GF-D8 (cell line): ENCODE measurements around the gene SLC17A9.
"Not testable (repeated sequence)": the region's sequence is repeated elsewhere in the genome, so short reads cannot be mapped to it uniquely, and the experiment has no call there.

Experiments
- DNase-seq: peaks from one replicate; lab custom pipeline; 2025; lab: John Stamatoyannopoulos, UW

The SLC17A9 gene

DNA sequence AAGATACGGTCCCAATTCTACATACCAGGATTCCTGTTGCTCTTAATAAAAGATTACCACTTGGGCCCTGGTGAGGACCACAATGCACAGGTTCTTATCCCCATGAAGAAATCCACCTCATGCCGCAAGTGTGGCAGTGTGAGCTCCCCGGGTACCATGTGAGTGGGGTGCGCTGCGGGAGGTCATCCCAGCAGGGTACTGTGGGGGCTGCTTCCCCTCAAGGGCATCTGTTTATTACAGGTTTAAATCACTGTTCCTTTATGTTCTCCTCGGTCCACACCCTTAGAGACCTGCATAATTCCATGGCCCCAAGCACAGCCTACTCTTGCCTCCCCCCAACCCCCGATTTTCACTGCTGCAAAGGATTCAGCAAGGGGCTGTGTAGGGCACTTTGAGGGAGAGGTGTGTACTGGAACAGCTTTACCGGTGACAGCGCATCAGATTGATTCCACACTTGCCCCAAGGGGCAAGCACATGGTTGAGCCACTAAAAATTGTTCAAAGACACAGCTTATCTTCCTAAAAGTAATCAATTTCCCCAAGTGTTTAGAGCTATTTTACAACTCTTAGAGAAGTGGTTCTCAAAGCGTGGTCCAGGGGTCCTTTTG lies 32.4 kb upstream of the SLC17A9 start:
- no peak for DNase-seq

GRCh38 chr20:62921119-62921687 lies 31.3 kb upstream of the SLC17A9 start:
- DNase-seq = no peak

DNA sequence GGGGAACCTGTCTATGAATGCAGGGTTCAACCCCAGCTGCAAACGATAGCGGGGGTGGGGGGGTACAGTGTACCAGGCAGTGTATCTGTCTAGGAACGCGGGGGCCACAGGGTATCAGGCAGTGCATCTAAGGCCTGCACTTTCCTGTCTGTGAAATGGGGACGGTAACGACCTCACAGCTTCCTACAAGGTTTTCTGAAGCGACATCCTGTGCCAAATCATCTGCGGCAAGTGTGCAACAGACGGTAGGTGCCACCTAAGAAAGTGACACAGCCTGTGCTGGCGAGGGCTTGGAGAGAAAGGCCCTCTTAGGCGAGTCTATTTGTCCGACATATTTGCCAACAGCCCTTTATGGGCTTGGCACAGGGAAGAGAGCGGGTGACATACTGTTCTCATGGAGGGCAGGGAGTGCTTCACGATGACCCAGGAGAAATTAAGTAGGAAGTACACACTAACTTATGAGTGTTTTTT lies 30.0 kb upstream of the SLC17A9 start:
- DNase-seq = no peak

DNA sequence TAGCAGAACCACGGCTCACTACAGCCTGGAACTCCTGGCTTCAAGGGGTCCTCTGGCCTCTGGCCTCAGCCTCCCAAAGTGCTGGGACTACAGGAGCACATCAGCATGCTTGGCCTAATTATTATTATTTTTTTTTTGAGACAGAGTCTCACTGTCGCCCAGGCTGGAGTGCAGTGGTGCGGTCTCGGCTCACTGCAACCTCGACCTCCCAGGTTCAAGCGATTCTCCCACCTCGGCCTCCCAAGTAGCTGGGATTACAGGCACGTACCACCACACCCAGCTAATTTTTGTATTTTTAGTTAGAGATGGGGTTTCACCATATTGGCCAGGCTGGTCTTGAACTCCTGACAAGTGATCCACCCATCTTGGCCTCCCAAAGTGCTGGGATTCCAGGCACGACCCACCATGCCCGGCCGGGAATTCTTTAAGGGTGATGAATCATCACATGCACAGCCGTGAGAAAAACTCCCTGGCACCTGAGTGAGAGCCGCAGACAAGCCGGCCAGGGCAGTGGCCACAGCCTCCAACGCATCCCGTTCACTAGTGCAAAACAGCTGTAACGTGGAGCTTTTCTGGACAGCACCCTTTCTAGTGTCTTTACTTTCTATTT lies 29.3 kb upstream of the SLC17A9 start:
- not testable (repeated sequence) for DNase-seq

DNA sequence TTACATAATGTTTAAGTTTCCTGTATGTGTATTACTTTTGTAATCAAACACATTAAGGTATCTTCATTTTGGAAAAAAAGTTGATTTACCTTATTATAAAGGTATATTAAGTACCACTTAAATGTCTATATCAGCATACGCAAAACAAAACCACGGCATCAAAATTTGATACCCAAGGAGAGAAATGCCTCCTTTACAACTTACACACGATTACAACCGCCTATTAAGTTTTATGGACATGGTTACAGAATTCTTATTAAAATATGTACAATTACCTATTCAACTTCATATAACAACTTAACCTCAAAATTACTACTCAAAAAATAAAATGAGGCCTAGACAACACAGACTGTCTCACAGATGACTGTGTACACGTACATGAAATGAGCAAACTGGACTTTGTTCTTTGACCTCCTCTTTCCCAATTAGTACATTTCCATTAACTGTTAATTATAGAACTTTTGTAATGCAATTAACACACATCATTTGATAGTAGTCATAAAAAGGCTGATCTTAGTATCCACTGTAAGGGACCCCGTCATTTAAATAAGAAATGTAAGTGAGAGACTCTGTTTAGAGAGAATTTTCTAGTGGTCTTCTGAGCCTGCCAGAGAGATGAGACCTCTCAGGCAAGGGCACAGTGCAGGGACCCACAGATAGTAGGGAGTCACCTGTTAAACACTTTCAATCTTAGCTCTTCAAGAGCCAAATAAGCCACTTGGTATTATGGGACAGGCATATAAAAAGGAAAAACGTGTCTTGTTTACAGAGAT lies 28.7 kb upstream of the SLC17A9 start:
- no peak for DNase-seq

DNA sequence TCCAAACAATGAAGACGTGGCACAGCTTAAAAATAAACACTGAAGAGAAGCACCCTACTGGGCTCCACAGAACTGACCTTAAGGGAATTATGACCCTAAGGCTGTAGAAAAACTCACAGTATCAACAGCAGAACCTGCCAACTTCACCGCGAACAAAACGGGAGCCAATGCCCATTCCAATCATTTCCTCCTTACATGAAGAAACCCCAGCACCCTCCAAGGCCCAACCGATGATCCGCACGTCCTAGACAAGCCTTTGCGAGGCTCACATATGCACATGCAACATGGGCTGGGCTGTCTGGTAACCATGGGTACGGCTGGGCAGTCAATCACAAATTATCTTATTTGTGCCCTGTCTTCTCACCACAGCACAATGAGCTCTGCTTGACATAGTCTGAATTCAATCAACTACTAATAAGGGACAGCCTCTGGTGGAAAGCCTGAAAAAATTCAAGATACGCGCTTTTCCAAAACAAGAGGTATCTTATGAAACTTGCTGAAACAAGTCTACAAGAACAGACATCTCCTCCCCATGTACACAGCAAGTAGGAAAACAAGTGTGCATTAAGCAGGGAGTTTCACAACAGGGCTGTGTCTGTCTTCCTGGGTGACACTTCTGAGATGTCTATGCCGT lies 27.9 kb upstream of the SLC17A9 start:
- DNase-seq = no peak

GRCh38 chr20:62925076-62925419 lies 27.5 kb upstream of the SLC17A9 start:
- DNase-seq = no peak

- DNase-seq = no peak
Observed at GRCh38 chr20:62925420-62926228, 26.9 kb upstream of the SLC17A9 start.

- DNase-seq = peak; percentile 54
Observed at GRCh38 chr20:62926229-62927127, 26.0 kb upstream of the SLC17A9 start, which contains the start of gene DIDO1. Gene DIDO1, minus strand, starts transcription at chr20:62926505.

DNA sequence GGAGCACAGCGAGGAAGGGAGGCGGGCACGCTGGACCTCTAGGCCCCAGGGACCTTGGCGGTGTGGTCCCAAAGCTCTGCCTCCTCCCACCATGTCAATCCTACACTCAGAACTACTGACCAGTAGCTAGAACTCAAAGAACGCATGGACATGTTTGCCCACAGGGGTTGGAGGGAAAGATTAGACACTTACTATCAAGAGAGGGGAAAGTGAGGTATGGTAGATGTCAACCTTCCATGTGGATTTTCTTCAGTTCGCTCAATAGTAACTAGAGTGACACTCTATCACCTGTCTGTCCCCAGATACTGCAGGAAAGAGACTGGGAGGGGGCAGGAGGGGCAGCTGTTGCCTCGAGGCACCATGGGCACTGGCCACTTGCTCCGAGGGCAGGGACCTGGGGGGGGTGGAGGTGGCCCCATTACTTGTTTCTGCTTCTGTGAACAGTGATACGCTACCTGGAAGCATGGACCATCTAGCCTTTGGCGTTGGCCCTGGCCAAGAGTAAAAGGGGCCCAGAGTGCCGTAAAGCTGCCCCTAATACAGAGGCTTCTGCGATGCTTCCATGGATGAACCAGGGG lies 25.3 kb upstream of the SLC17A9 start:
- no peak for DNase-seq

- peak; percentile 30 for DNase-seq
Observed at GRCh38 chr20:62928246-62928939, 24.1 kb upstream of the SLC17A9 start.

DNA sequence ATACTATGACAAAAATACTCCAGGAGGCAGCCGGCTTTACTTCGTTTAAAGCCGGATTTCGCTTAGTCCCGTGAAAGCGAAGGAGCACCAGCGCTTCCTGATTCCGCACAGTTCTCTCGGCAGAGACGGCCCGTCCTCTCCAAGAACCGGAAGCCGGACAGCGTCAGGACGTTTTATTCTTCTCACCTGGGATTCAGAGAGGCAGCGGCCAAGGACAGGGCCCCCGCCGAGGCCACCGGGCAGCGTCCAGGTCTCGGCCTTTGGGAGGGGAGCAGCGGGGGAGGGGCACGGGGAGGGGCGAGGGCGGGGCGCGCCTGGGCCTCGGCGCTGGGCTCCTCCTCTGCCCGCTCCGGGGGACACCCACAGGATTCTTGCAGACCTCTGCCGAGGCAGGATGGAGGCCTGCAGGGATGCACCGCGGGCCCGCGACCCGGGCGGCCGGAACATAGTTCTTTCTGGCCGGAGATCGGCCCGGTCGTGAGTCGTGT lies 23.4 kb upstream of the SLC17A9 start:
- peak; percentile 27 for DNase-seq

- no peak for DNase-seq
Observed at GRCh38 chr20:62931464-62931863, 21.0 kb upstream of the SLC17A9 start.

DNA sequence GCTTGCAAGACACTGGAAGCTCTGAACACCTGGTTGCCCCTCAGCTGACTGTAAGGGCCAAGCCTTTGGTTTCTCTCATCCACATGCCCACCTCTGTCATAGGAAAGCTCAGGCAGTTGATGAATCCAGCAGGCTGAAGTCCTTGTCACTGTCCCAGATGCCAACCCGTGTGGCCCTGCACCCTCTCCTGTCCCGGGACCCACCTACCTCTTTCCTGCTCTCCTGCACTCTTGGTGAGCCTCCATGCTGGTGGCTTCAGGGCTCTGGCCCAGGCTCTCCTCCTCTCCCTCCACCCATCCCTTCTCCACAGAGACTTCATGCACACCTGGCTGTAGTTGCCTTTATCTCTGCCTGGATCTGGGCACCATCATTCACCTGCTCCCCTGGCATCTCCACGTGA lies 18.5 kb upstream of the SLC17A9 start:
- no peak for DNase-seq

- DNase-seq = no peak
Observed at GRCh38 chr20:62935204-62935967, 17.1 kb upstream of the SLC17A9 start.

- no peak for DNase-seq
Observed at GRCh38 chr20:62935968-62936585, 16.4 kb upstream of the SLC17A9 start.

GRCh38 chr20:62937268-62938104 lies 15.0 kb upstream of the SLC17A9 start:
- DNase-seq = peak; percentile 82
